Right lobe of liver (tissue), 4 donors: Measurements from ENCODE around the gene C19orf53.

Experiments used
- CTCF ChIP-seq, 4 donors: fragments of 200-600 bp in 3 of 4; fragments of 450-650 bp in 1 of 4; IDR thresholded peaks; one replicate each; pipeline versions ENCODE4 v1.5.1 to v1.8.0; 2016 to 2022; ENCODE audit warnings: antibody characterized with exemption in 4 of 4, mild to moderate bottlenecking in 2 of 4
- POLR2A ChIP-seq: fragments of 450-650 bp; IDR thresholded peaks from one replicate; pipeline ENCODE4 v1.6.1; 2017; ENCODE audit warnings: antibody characterized with exemption, mild to moderate bottlenecking
- donor health status: DM: no; HTN: no; CAD: no.
- donor health status: DM: no; HTN: no; CAD: no.
- donor health status: DM: no; HTN: yes; CAD: no.

DNA sequence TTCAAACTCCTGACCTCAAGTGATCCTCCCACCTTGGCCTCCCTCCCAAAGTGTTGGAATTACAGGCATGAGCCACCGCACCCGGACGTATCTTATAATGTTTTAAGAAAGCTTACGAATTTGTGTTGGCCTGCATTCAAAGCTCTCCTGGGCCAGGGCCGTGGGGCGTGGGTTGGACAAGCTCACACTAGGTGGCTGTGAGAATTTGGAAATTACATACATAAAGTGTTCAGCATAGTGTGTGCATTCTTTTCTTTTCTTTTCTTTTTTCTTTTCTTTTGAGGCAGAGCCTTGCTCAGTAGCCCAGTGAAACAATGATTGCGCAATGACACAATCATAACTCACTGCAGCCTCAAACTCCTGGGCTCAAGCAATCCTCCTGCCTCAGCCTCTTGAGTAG, 23.6 kb downstream of the C19orf53 start:
- no peak for TF ChIP-seq POLR2A
- TF ChIP-seq CTCF (IDR thresholded peaks at IDR 0.05), result no peak
